ENCODE data around the gene ASB18.

DNA sequence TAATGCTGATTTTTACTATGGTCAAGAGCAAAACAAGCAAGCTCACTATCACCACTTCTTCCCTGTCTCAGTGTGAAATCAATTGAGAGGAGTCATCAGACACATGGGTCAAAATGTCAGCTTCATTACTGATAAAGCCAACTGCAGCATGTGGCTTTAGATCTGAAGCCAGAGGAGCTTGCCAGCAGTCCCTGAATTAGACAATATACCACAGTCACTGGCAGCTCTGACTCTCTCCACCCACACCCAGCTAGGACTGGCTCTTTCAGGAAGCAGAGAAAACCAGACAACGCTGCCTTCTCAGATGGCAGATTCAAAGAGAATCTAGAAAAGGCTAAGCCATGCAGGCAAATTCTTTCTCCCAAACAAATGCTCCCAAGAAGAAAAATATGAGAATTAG lies 20.0 kb upstream of the ASB18 start:
- TF ChIP-seq, protein P1, sequence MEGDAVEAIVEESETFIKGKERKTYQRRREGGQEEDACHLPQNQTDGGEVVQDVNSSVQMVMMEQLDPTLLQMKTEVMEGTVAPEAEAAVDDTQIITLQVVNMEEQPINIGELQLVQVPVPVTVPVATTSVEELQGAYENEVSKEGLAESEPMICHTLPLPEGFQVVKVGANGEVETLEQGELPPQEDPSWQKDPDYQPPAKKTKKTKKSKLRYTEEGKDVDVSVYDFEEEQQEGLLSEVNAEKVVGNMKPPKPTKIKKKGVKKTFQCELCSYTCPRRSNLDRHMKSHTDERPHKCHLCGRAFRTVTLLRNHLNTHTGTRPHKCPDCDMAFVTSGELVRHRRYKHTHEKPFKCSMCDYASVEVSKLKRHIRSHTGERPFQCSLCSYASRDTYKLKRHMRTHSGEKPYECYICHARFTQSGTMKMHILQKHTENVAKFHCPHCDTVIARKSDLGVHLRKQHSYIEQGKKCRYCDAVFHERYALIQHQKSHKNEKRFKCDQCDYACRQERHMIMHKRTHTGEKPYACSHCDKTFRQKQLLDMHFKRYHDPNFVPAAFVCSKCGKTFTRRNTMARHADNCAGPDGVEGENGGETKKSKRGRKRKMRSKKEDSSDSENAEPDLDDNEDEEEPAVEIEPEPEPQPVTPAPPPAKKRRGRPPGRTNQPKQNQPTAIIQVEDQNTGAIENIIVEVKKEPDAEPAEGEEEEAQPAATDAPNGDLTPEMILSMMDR (IDR thresholded peaks at IDR 0.05): no peak
- no peak for TF ChIP-seq POLR2A (IDR thresholded peaks at IDR 0.05)

Measured in Peyer's patch (tissue), 4 donors.